HepG2 (cell line): Measurements from ENCODE around the gene CEBPG. TPM values are rescaled to one million over a fixed set of nuclear protein-coding genes. Genes with fewer than 3 reads are reported as not detected.

Experiments used
- ATAC-seq: fragments of 200-7000 bp; cut with Tn5 transposase; 3 replicates; pipeline ENCODE4 v1.9.1; 2020; ENCODE audit warnings: mild to moderate bottlenecking, moderate library complexity
- BruUV-seq: library from RNA; stranded (reverse); fragments of 400-500 nt; replicated peaks from 2 replicates; lab custom pipeline; 2021; lab: Mats Ljungman, UMichigan
- CTCF ChIA-PET: fragments of 300-600 bp; formaldehyde crosslinking; extraction: SDS; loops from one replicate; lab custom pipeline; 2021; ENCODE audit warnings: low total read pairs, inconsistent platforms, low intra/inter-chr PET ratio; lab: Yijun Ruan, JAX
- POLR2A ChIA-PET: fragments of 350-600 bp; sonication (Branson Sonifier 250); formaldehyde crosslinking; loops from one replicate; lab custom pipeline; 2020; ENCODE audit warnings: antibody characterized with exemption, inconsistent platforms; lab: Yijun Ruan, JAX
- DNase-seq: peaks from one replicate; pipeline ENCODE4 v3.0.0-alpha.2; 2015; ENCODE audit warnings: low spot score
- FAIRE-seq: peaks from 3 replicates; lab custom pipeline; 2011; peaks lifted over from hg19 to GRCh38; lab: Jason Lieb, UNC
- H2AFZ ChIP-seq: one replicate; pipeline ENCODE4 v1.6.1; 2011; ENCODE audit warnings: low read length, inconsistent platforms
- H3K27ac ChIP-seq: fragments of 300-600 bp; 3 replicates; pipeline ENCODE4 v1.8.0; 2011; ENCODE audit warnings: mixed run types, mild to moderate bottlenecking, mixed read lengths, low read length, inconsistent platforms; ENCODE audit not compliant: insufficient read depth; ENCODE audit errors: extremely low read length
- H3K27me3 ChIP-seq, 2 experiments: fragments of 200-600 bp in 1 of 2; 2 replicates in 1 of 2; 3 replicates in 1 of 2; pipeline versions ENCODE4 v1.6.0 to v1.8.0; 2011; ENCODE audit warnings: low read length in 2 of 2, mild to moderate bottlenecking in 2 of 2, moderate library complexity in 2 of 2, inconsistent platforms in 1 of 2; ENCODE audit not compliant: insufficient read depth in 2 of 2, control insufficient read depth in 1 of 2
- H3K36me3 ChIP-seq, 2 experiments: fragments of 200-600 bp in 1 of 2; replicated peaks in 1 of 2; 2 replicates in 1 of 2; 3 replicates in 1 of 2; pipeline versions ENCODE4 v1.5.1 to v1.8.0; 2011; ENCODE audit warnings: low read length in 2 of 2, inconsistent platforms in 1 of 2; ENCODE audit not compliant: insufficient read depth in 2 of 2, control insufficient read depth in 1 of 2
- H3K4me1 ChIP-seq: 2 replicates; pipeline ENCODE4 v1.5.1; 2012; ENCODE audit warnings: low read length, inconsistent platforms; ENCODE audit not compliant: insufficient read depth
- H3K4me2 ChIP-seq: 2 replicates; pipeline ENCODE4 v1.6.0; 2011; ENCODE audit warnings: low read depth, low read length, inconsistent platforms
- H3K4me3 ChIP-seq, 3 experiments: fragments of 200-600 bp in 1 of 3; sonication (generic), shearing (Covaris generic) in 1 of 3; replicated peaks in 1 of 3; 2 replicates each; pipeline ENCODE4 v1.5.1; 2011 to 2016; ENCODE audit warnings: low read length in 3 of 3, inconsistent platforms in 2 of 3, low read depth in 2 of 3, mild to moderate bottlenecking in 2 of 3, control low read depth in 1 of 3, mixed read lengths in 1 of 3; ENCODE audit not compliant: insufficient read depth in 1 of 3
- H3K79me2 ChIP-seq: one replicate; pipeline ENCODE4 v1.6.1; 2011; ENCODE audit warnings: low read length, inconsistent platforms; ENCODE audit not compliant: insufficient read depth
- H3K9ac ChIP-seq: 2 replicates; pipeline ENCODE4 v1.6.0; 2011; ENCODE audit warnings: mild to moderate bottlenecking, low read depth, low read length, inconsistent platforms; ENCODE audit not compliant: insufficient read depth
- H3K9me3 ChIP-seq: 2 replicates; pipeline ENCODE4 v1.5.1; 2012; ENCODE audit warnings: mild to moderate bottlenecking, low read length
- H4K20me1 ChIP-seq: 2 replicates; pipeline ENCODE4 v1.6.0; 2011; ENCODE audit warnings: inconsistent platforms, mild to moderate bottlenecking, low read length, moderate library complexity; ENCODE audit not compliant: insufficient read depth
- CHD2 ChIP-seq: IDR thresholded peaks from 2 replicates; pipeline ENCODE4 v1.6.1; 2011; ENCODE audit warnings: low read depth, low read length, improper control_type of control experiment
- GATAD1 ChIP-seq: IDR thresholded peaks from 2 replicates; pipeline ENCODE4 v1.6.1; 2016; ENCODE audit warnings: missing genetic modification reagents, missing compliant biosample characterization
- HNRNPLL ChIP-seq: fragments of 200-400 bp; formaldehyde crosslinking; IDR thresholded peaks from 2 replicates; pipeline ENCODE4 v1.6.1; 2017; ENCODE audit warnings: mild to moderate bottlenecking, low read depth, low read length; ENCODE audit not compliant: poor library complexity, severe bottlenecking
- LBX2 ChIP-seq: sonication (generic); formaldehyde crosslinking; IDR thresholded peaks from 2 replicates; pipeline ENCODE4 v1.5.0; 2020; ENCODE audit warnings: missing genetic modification reagents, mild to moderate bottlenecking, borderline replicate concordance
- NFE2 ChIP-seq: sonication (generic); formaldehyde crosslinking; IDR thresholded peaks from 2 replicates; pipeline ENCODE4 v1.4.0; 2020; ENCODE audit warnings: missing genetic modification reagents
- PAX8 ChIP-seq: sonication (generic); formaldehyde crosslinking; IDR thresholded peaks from 2 replicates; pipeline ENCODE4 v1.8.0; 2022; ENCODE audit warnings: mild to moderate bottlenecking, missing genetic modification reagents, borderline replicate concordance
- SOX6 ChIP-seq, 2 experiments: fragments of 450-650 bp in 1 of 2; sonication (generic) in 1 of 2; formaldehyde crosslinking in 1 of 2; IDR thresholded peaks; 2 replicates each; pipeline versions ENCODE4 v1.4.0 to v1.6.1; 2017 to 2020; ENCODE audit warnings: antibody characterized with exemption in 1 of 2, mild to moderate bottlenecking in 1 of 2, missing genetic modification reagents in 1 of 2
- ZNF121 ChIP-seq: sonication (generic); formaldehyde crosslinking; IDR thresholded peaks from 2 replicates; pipeline ENCODE4 v1.5.0; 2020; ENCODE audit warnings: mild to moderate bottlenecking, missing genetic modification reagents
- ZNF205 ChIP-seq: IDR thresholded peaks from 2 replicates; pipeline ENCODE4 v1.6.1; 2018; ENCODE audit warnings: missing biosample characterization, missing genetic modification reagents
- ZNF33A ChIP-seq: sonication (generic); formaldehyde crosslinking; IDR thresholded peaks from 2 replicates; pipeline ENCODE4 v1.5.1; 2020; ENCODE audit warnings: missing genetic modification reagents, mild to moderate bottlenecking, moderate library complexity, borderline replicate concordance
- WGBS: methylation state at CpG from one replicate; pipeline ENCODE4 v1.1.6; 2017; ENCODE audit warnings: low lambda C conversion rate; 5-methylcytosine and 5-hydroxymethylcytosine counted together
- in situ Hi-C: cut with HindIII; loops from 2 replicates; pipeline ENCODE4 v1.10.0; 2017; ENCODE audit warnings: low pct_unique_long_range_greater_than_20kb; ENCODE audit not compliant: extremely low pct_ligation_motif_present
- intact Hi-C: fragments of 100-400 bp; cut with micrococcal nuclease; formaldehyde crosslinking; loops from one replicate; pipeline ENCODE4 v1.10.0; 2022; ENCODE audit not compliant: unreplicated experiment
- polyA plus RNA-seq, 8 experiments: library from polyadenylated mRNA; depleted of rRNA in 3 of 8; stranded (reverse) in 7 of 8; unstranded in 1 of 8; fragments of >200 nt; fragmentation: Illumina TruSeq in 4 of 8; extraction: Trizol in 4 of 8; gene quantifications; 2 replicates each; pipeline versions ENCODE4 v1.2.1 to v1.2.3, GENCODE V29; 2011 to 2016; ENCODE audit warnings: low read depth in 4 of 8, missing spikeins in 1 of 8, mixed read lengths in 1 of 8; ENCODE audit not compliant: insufficient read depth in 1 of 8
- total RNA-seq, 5 experiments: library from RNA; depleted of rRNA; stranded (reverse); fragments of >200 nt; fragmentation: Illumina TruSeq; extraction: Trizol; gene quantifications; 2 replicates each; pipeline ENCODE4 v1.2.3, GENCODE V29; 2016; ENCODE audit warnings: low read depth in 1 of 5
- TF ChIP-seq, protein P1 (sequence below): sonication (generic); formaldehyde crosslinking; IDR thresholded peaks from 2 replicates; pipeline ENCODE4 v1.5.1; 2020; ENCODE audit warnings: missing genetic modification reagents, mild to moderate bottlenecking, borderline replicate concordance
- TF ChIP-seq, protein P2 (sequence below): sonication (generic); formaldehyde crosslinking; IDR thresholded peaks from 2 replicates; pipeline ENCODE4 v1.4.0; 2020; ENCODE audit warnings: missing genetic modification reagents

Gene CEBPG
- total and polyA plus RNA-seq, 2 of the 13 experiments (the other 11 are each of a cell fraction or from before 2014, with no cell fraction given) = 25.7 to 34.3 TPM

- H3K4me1 ChIP-seq = peaks cover 36% of the 10 kb centered on the region
- no peak overlapping the region for H2AFZ ChIP-seq
- intact Hi-C loops = no loop called here
- DNase-seq (no peak), FAIRE-seq (no peak), ATAC-seq (no peak)
- ChIA-PET POLR2A (interaction anchor here (1.6 to 4.3 kb wide), 3 partner anchors 8 to 11 kb away, joined by 7 to 28 read pairs (median 11); partner anchors contain the start of gene CEBPG), CTCF (no interaction called here)
- no peak overlapping the region for H3K9ac ChIP-seq
- no TSS peak for BruUV-seq
- peak overlapping the region; percentile 16 for H3K27ac ChIP-seq
- H3K4me2 ChIP-seq = no peak overlapping the region
- H3K4me3 ChIP-seq = no peak overlapping the region
- in situ Hi-C loops = no loop called here
- no peaks in the 10 kb centered on the region for H3K27me3 ChIP-seq
- peaks cover 11% of the 10 kb centered on the region; the same call in 1 of the 2 replicates for H4K20me1 ChIP-seq
- H3K79me2 ChIP-seq = peaks cover 61% of the 10 kb centered on the region
- WGBS = 98% methylated on average over 8 of the region's 8 CpGs
- TF ChIP-seq HNRNPLL (no peak), ZNF121 (CRISPR knock-in tag) (peak; percentile 83)
- H3K9me3 ChIP-seq = no peaks in the 10 kb centered on the region
- peaks cover 13 to 39% of the 10 kb centered on the region in 2 experiments for H3K36me3 ChIP-seq
Observed at GRCh38 chr19:33384983-33385382, 11.5 kb downstream of the CEBPG start.

- H3K4me1 ChIP-seq = peaks cover 37% of the 10 kb centered on the region
- CTCF ChIA-PET = no interaction called here
- H3K27me3 ChIP-seq = no peaks in the 10 kb centered on the region
- H3K79me2 ChIP-seq = peaks cover 53% of the 10 kb centered on the region
- in situ Hi-C loops = no loop called here
- peak overlapping the region; percentile 22 for H3K27ac ChIP-seq
- POLR2A ChIA-PET = interaction anchor here (1.6 to 2.9 kb wide), 2 partner anchors 9 to 12 kb away, joined by 7 to 11 read pairs; partner anchors contain the start of gene CEBPG
- FAIRE-seq (no peak), DNase-seq (no peak), ATAC-seq (no peak)
- no peak overlapping the region for H3K4me3 ChIP-seq
- no peak overlapping the region for H3K9ac ChIP-seq
- 0 out of 2 replicates have a peak, but pooled peaks cover 6% of the 10 kb centered on the region for H4K20me1 ChIP-seq
- WGBS = 100% methylated on average over 3 of the region's 6 CpGs
- no peak overlapping the region for H2AFZ ChIP-seq
- intact Hi-C loops = no loop called here
- no TSS peak for BruUV-seq
- no peak overlapping the region for H3K4me2 ChIP-seq
- peaks cover 13 to 30% of the 10 kb centered on the region in 2 experiments for H3K36me3 ChIP-seq
- no peaks in the 10 kb centered on the region for H3K9me3 ChIP-seq
- TF ChIP-seq NFE2 (CRISPR knock-in tag) = no peak
- TF ChIP-seq ZNF205 (CRISPR knock-in tag) = no peak
- TF ChIP-seq PAX8 = no peak
- TF ChIP-seq, protein P1, sequence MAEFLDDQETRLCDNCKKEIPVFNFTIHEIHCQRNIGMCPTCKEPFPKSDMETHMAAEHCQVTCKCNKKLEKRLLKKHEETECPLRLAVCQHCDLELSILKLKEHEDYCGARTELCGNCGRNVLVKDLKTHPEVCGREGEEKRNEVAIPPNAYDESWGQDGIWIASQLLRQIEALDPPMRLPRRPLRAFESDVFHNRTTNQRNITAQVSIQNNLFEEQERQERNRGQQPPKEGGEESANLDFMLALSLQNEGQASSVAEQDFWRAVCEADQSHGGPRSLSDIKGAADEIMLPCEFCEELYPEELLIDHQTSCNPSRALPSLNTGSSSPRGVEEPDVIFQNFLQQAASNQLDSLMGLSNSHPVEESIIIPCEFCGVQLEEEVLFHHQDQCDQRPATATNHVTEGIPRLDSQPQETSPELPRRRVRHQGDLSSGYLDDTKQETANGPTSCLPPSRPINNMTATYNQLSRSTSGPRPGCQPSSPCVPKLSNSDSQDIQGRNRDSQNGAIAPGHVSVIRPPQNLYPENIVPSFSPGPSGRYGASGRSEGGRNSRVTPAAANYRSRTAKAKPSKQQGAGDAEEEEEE = no peak
- TF ChIP-seq, protein P2, sequence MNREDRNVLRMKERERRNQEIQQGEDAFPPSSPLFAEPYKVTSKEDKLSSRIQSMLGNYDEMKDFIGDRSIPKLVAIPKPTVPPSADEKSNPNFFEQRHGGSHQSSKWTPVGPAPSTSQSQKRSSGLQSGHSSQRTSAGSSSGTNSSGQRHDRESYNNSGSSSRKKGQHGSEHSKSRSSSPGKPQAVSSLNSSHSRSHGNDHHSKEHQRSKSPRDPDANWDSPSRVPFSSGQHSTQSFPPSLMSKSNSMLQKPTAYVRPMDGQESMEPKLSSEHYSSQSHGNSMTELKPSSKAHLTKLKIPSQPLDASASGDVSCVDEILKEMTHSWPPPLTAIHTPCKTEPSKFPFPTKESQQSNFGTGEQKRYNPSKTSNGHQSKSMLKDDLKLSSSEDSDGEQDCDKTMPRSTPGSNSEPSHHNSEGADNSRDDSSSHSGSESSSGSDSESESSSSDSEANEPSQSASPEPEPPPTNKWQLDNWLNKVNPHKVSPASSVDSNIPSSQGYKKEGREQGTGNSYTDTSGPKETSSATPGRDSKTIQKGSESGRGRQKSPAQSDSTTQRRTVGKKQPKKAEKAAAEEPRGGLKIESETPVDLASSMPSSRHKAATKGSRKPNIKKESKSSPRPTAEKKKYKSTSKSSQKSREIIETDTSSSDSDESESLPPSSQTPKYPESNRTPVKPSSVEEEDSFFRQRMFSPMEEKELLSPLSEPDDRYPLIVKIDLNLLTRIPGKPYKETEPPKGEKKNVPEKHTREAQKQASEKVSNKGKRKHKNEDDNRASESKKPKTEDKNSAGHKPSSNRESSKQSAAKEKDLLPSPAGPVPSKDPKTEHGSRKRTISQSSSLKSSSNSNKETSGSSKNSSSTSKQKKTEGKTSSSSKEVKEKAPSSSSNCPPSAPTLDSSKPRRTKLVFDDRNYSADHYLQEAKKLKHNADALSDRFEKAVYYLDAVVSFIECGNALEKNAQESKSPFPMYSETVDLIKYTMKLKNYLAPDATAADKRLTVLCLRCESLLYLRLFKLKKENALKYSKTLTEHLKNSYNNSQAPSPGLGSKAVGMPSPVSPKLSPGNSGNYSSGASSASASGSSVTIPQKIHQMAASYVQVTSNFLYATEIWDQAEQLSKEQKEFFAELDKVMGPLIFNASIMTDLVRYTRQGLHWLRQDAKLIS = no peak
- TF ChIP-seq LBX2 (CRISPR knock-in tag) = no peak
- no peak for TF ChIP-seq ZNF33A
- no peak for TF ChIP-seq GATAD1 (CRISPR knock-in tag)
- no peak for TF ChIP-seq CHD2
- no peak for TF ChIP-seq SOX6 (IDR thresholded peaks at IDR 0.05)
- TF ChIP-seq SOX6 (CRISPR knock-in tag; IDR thresholded peaks at IDR 0.05) = no peak
Observed at GRCh38 chr19:33385956-33386355, 12.4 kb downstream of the CEBPG start.
